Stomach (tissue), 9 donors: ENCODE data around the gene NSUN6. TPM values are rescaled to one million over a fixed set of nuclear protein-coding genes. Genes with fewer than 3 reads are reported as not detected.
"Not testable (repeated sequence)": the region's sequence is repeated elsewhere in the genome, so short reads cannot be mapped to it uniquely, and the experiment has no call there.

Experiments
- DNase-seq, 2 donors: peaks; one replicate each; pipeline versions ENCODE4 v3.0.0 to v3.0.0-alpha.2; 2013 to 2019
- H3K27ac ChIP-seq, 5 donors: fragments of 200-600 bp in 4 of 5; sonication (generic) in 4 of 5; one replicate each; pipeline ENCODE4 v1.5.1; 2013 to 2019; ENCODE audit warnings: mild to moderate bottlenecking in 1 of 5, moderate library complexity in 1 of 5
- H3K27me3 ChIP-seq, 3 donors: fragments of 200-600 bp; sonication (generic); one replicate each; pipeline ENCODE4 v1.5.1; 2017 to 2019; ENCODE audit warnings: mixed run types in 1 of 3
- H3K36me3 ChIP-seq, 4 donors: fragments of 200-600 bp; sonication (generic); 1 replicate in 3 of 4; 2 replicates in 1 of 4; pipeline ENCODE4 v1.5.1; 2016 to 2019
- H3K4me1 ChIP-seq, 4 donors: fragments of 200-600 bp; sonication (generic); one replicate each; pipeline ENCODE4 v1.5.1; 2016 to 2019
- H3K4me3 ChIP-seq, 4 donors: fragments of 200-600 bp; sonication (generic) in 3 of 4; one replicate each; pipeline ENCODE4 v1.5.1; 2016 to 2019; ENCODE audit warnings: mild to moderate bottlenecking in 1 of 4
- H3K9me3 ChIP-seq, 4 donors: fragments of 200-600 bp; sonication (generic); one replicate each; pipeline ENCODE4 v1.5.1; 2016 to 2019
- EP300 ChIP-seq: sonication (generic); formaldehyde crosslinking; IDR thresholded peaks from one replicate; pipeline ENCODE4 v1.6.1; 2017; ENCODE audit warnings: antibody characterized with exemption
- POLR2A ChIP-seq, 4 donors: fragments of 450-650 bp; IDR thresholded peaks; one replicate each; pipeline ENCODE4 v1.6.1; 2016; ENCODE audit warnings: antibody characterized with exemption in 4 of 4, control low read depth in 2 of 4, mild to moderate bottlenecking in 1 of 4, moderate library complexity in 1 of 4
- POLR2AphosphoS5 ChIP-seq, 3 donors: sonication (generic); formaldehyde crosslinking; IDR thresholded peaks; one replicate each; pipeline ENCODE4 v1.6.1; 2016; ENCODE audit warnings: antibody characterized with exemption in 3 of 3
- WGBS, 5 donors: extraction: QIAGEN DNeasy Blood & Tissue Kit in 3 of 5; methylation state at CpG; one replicate each; pipeline versions ENCODE4 v1.1.5 to v1.1.7; 2013 to 2018; 5-methylcytosine and 5-hydroxymethylcytosine counted together
- intact Hi-C: fragments of 100-400 bp; cut with DNase I; formaldehyde crosslinking; loops from one replicate; pipeline ENCODE4 v1.15.1; 2023; ENCODE audit warnings: low total_unique reads
- polyA plus RNA-seq, 3 donors: library from polyadenylated mRNA; stranded (reverse); fragments of 200-250 nt; gene quantifications; one replicate each; pipeline ENCODE4 v1.2.3, GENCODE V29; 2013
- total RNA-seq, 5 donors: library from RNA; depleted of rRNA; stranded (reverse); fragments of >200 nt; gene quantifications; one replicate each; pipeline versions ENCODE4 v1.1.0 to v1.2.3, GENCODE V29; 2014 to 2016
- TF ChIP-seq, protein P1 (sequence below), 7 experiments: fragments of 450-650 bp in 4 of 7; fragments of 200-600 bp in 3 of 7; sonication (generic) in 3 of 7; IDR thresholded peaks; one replicate each; pipeline ENCODE4 v1.5.1; 2016 to 2019; ENCODE audit warnings: antibody characterized with exemption in 7 of 7, control low read depth in 2 of 7, mild to moderate bottlenecking in 1 of 7
- donor health status: healthy with polysubstance abuse.
- donor health status: Bipolar disorder and iron deficiency.
- donor health status: healthy.

The NSUN6 gene
- total and polyA plus RNA-seq, 8 donors, result 3.1 to 52.7 (median 8.2) TPM

DNA sequence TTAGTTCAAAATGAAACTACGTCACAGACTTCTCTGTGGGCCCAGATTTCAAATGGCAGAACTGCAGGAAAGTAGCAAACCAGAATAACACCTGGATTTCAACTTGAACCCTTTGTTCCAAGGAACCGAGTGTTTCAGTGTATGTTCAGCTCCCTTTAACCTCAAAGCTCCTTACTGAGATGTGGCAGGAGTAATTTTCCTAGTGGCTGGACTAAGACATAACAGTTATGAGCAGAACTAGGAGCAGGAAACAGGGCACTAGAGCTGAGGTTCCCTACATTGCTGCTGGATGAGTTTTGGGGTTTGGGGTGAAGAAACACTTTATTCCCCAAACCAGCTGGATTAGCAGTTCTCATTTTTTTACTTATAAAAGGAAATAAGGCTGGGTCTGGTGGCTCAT lies 50.1 kb downstream of the NSUN6 start:
- WGBS, 5 donors, result 84 to 97% (median 94%) methylated on average over 2 of the region's 2 CpGs
- Histone ChIP-seq H3K27me3 (no peaks in the 10 kb centered on the region), H3K4me3 (no peak overlapping the region), H3K9me3 (no peaks in the 10 kb centered on the region), H3K27ac (no peak overlapping the region), H3K36me3 (peaks cover 4 to 22% (median 11%) of the 10 kb centered on the region in 4 donors), H3K4me1 (no peaks in the 10 kb centered on the region)
- TF ChIP-seq POLR2AphosphoS5 (IDR thresholded peaks at IDR 0.05), result no peak
- TF ChIP-seq POLR2A (IDR thresholded peaks at IDR 0.05), result no peak
- TF ChIP-seq, protein P1, sequence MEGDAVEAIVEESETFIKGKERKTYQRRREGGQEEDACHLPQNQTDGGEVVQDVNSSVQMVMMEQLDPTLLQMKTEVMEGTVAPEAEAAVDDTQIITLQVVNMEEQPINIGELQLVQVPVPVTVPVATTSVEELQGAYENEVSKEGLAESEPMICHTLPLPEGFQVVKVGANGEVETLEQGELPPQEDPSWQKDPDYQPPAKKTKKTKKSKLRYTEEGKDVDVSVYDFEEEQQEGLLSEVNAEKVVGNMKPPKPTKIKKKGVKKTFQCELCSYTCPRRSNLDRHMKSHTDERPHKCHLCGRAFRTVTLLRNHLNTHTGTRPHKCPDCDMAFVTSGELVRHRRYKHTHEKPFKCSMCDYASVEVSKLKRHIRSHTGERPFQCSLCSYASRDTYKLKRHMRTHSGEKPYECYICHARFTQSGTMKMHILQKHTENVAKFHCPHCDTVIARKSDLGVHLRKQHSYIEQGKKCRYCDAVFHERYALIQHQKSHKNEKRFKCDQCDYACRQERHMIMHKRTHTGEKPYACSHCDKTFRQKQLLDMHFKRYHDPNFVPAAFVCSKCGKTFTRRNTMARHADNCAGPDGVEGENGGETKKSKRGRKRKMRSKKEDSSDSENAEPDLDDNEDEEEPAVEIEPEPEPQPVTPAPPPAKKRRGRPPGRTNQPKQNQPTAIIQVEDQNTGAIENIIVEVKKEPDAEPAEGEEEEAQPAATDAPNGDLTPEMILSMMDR (IDR thresholded peaks at IDR 0.05), result no peak
- TF ChIP-seq EP300, result no peak
- DNase-seq, result no peak
- intact Hi-C loops, result no loop called here

DNA sequence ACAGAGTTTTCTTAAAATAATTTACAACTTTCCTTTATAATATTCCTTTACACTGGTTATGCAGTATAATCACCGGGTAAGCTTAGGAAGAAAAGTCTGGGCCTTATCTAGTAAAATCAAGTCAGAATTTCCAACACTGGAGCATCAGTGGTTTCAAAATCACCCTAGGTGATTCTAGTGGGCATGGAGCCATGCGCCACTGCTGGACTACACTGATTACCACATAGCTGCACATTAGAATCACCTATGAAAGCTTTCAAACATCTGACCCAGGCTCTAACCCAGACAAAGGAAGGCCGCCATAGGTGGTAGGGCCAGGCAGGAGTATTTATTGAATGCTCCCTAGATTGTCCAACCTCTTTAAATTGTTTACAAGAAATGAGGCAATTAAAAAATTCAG lies 52.0 kb downstream of the NSUN6 start:
- intact Hi-C loops, result no loop called here
- no peak for DNase-seq
- no peak overlapping the region for H3K27ac ChIP-seq
- WGBS, 5 donors, result 97 to 99% (median 98%) methylated on average over 3 of the region's 3 CpGs
- no peaks in the 10 kb centered on the region for H3K9me3 ChIP-seq
- no peaks in the 10 kb centered on the region for H3K4me1 ChIP-seq
- no peak overlapping the region for H3K4me3 ChIP-seq
- TF ChIP-seq POLR2A (IDR thresholded peaks at IDR 0.05), result no peak
- no peak for TF ChIP-seq EP300
- TF ChIP-seq POLR2AphosphoS5 (IDR thresholded peaks at IDR 0.05), result no peak
- TF ChIP-seq, protein P1 (IDR thresholded peaks at IDR 0.05), result no peak
- no peaks in the 10 kb centered on the region for H3K27me3 ChIP-seq
- peaks cover 4 to 31% (median 23%) of the 10 kb centered on the region in 4 donors for H3K36me3 ChIP-seq

DNA sequence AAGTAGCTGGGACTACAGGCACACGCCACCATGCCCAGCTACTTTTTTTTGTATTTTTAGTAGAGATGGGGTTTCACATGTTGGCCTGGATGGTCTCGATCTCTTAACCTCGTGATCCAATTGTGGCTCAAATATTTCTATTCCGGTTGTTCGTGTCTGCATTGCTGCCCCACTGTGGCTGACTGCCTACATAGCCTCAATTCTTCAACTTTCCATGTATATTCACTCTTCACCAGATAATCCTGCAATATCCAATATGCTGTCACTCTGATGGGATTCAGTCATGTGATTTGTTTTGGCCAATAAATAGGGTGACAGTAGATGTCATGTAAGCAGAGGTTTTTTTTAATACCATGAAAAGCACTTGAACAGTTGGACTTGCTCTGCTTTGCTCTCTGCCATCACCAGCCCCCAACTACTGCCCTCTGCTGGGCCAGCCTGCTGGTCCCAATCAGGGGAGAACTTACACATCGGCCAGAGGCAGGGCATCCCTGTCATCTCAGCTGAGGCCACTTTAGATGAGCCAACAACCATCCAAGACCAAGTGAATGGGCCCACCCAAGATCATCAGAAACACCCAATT lies 56.7 kb downstream of the NSUN6 start:
- Histone ChIP-seq H3K4me1 (no peaks in the 10 kb centered on the region), H3K4me3 (no peak overlapping the region), H3K27me3 (no peaks in the 10 kb centered on the region), H3K27ac (no peak overlapping the region), H3K9me3 (no peaks in the 10 kb centered on the region), H3K36me3 (peaks cover 0 to 17% (median 13%) of the 10 kb centered on the region in 4 donors)
- no peak for DNase-seq
- 80 to 97% (median 89%) methylated on average over 6 of the region's 6 CpGs for WGBS, 5 donors
- intact Hi-C loops, result no loop called here
- TF ChIP-seq POLR2AphosphoS5 (IDR thresholded peaks at IDR 0.05) (no peak), EP300 (no peak), POLR2A (IDR thresholded peaks at IDR 0.05) (no peak)
- TF ChIP-seq, protein P1 (IDR thresholded peaks at IDR 0.05), result no peak

DNA sequence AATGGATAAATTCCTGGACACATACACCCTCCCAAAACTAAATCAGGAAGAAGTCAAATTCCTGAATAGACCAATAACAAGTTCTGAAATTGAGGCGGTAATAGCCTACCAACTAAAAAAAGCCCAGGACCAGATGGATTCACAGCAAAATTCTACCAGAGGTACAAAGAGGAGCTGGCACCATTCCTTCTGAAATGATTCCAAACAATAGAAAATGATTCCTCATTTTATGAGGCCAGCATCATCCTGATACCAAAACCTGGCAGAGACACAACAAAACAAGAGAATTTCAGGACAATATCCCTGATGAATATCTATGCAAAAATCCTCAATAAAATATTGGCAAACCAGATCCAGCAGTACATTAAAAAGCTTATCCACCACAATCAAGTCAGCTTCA lies 60.2 kb downstream of the NSUN6 start:
- DNase-seq, H3K27me3 ChIP-seq, H3K4me3 ChIP-seq, H3K27ac ChIP-seq, H3K9me3 ChIP-seq, H3K4me1 ChIP-seq, intact Hi-C loops: not testable (repeated sequence)
- WGBS, 5 donors, result 100% methylated on average over 1 of the region's 1 CpG
- H3K36me3 ChIP-seq, result peaks cover 11 to 37% (median 34%) of the 10 kb centered on the region in 4 donors

DNA sequence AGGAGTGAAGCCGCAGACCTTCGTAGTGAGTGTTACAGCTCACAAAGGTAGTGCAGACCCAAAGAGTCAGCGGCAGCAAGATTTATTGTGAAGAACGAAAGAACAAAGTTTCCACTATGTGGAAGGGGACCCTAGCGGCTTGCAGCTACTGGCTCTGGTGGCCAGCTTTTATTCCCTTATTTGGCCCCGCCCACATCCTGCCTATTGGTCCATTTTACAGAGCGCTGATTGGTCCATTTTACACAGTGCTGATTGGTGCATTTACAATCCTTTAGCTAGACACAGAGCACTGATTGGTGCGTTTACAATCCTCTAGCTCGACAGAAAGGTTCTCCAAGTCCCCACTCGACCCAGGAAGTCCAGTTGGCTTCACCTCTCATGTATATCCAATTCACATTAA lies 64.8 kb downstream of the NSUN6 start:
- WGBS, 5 donors, result 94 to 99% (median 97%) methylated on average over 10 of the region's 10 CpGs
- DNase-seq, H3K4me1 ChIP-seq, H3K4me3 ChIP-seq, H3K27me3 ChIP-seq, intact Hi-C loops, H3K9me3 ChIP-seq, H3K27ac ChIP-seq: not testable (repeated sequence)
- H3K36me3 ChIP-seq, result peaks cover 15 to 50% (median 36%) of the 10 kb centered on the region in 4 donors
